Measurements from ENCODE around the gene RUFY4.
"Not testable (repeated sequence)": the region's sequence is repeated elsewhere in the genome, so short reads cannot be mapped to it uniquely, and the experiment has no call there.

Gene RUFY4

DNA sequence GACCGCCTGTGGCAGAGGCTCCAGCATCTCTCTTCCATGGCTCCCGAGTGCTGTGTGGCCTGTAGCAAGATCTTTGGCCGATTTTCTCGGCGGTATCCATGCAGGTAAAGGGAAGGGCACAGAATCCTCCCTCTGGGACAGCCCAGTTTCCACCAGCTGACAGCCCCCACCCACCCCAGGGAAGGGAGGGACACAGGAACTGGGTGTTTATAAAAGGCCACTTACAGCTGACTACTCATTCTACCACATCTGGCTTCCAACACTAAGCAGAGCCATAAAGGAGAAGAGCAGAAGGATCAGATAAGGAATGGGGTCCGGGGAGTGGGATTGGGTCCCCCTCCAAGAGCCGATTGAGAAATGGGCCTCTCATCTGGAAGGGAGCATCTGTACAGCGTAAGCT lies 20.2 kb downstream of the RUFY4 start:
- no peak for DNase-seq

DNA sequence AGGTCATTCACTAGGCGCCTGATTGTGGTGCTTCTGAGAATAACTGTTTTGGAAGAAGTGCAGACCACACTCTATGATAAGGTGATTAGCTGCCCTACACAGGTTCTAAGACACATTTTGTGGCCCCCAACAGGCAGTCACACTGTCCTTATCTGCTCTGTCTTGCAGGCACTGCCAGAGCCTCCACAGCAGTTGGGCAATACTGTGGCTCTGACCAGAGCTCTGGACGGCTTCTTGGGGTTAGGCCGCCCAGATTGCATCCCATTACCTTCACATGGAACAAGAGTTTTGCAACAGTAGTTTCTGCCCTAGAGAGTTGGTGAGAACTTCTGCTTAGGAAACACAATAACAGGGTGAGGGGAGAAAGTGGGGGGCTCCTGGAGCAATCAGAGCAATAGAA lies 22.7 kb downstream of the RUFY4 start:
- peak; percentile 85 for DNase-seq

DNA sequence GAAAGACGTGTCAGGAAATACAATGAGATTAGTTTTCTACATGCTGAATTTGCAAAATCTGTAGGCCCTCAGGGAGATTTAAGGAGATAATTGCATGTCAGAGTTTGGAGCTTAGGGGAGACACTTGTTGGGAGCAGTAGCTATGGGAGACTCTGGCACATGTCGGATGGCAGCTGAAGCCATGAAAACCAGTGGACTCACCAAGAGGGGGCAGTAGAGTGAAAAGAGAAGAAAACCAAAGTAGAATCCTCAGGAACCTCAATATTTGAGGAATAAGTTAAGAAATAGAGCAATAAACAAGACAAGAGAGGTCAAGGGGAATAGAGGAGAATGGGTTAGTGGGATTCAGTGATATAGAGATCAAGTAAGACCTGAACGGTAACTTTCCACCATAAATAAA lies 24.8 kb downstream of the RUFY4 start:
- no peak for DNase-seq

DNA sequence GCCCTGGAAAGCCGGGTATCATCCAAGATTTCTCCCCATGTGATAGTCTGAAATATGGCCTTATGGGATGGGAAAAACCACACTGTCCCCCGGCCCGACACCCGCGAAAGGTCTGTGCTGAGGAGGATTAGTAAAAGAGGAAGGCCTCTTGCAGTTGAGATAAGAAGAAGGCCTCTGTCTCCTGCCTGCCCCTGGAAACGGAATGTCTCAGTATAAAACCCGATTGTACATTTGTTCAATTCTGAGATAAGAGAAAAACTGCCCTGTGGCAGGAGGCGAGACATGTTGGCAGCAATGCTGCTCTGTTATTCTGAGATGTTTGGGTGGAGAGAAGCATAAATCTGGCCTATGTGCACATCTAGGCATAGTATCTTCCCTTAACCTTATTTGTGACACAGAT lies 26.8 kb downstream of the RUFY4 start:
- DNase-seq = peak; percentile 69

DNA sequence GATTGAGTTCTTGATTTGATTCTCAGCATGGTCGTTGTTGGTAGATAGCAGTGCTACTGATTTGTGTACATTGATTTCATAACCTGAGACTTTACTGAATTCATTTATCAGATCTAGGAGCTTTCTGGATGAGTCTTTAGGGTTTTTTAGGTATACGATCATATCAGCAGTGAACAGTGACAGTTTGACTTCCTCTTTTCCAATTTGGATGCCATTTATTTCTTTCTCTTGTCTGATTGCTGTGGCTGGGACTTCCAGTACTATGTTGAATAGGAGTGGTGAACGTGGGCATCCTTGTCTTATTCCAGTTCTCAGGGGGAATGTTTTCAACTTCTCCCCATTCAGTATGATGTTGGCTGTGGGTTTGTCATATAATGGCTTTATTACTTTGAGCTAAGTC lies 28.9 kb downstream of the RUFY4 start:
- peak; percentile 14 for DNase-seq

- not testable (repeated sequence) for DNase-seq
These were observed 39.8 kb downstream of the RUFY4 start for GRCh38 chr2:218108834-218109233.

GRCh38 chr2:218121789-218122188 lies 52.7 kb downstream of the RUFY4 start:
- DNase-seq = not testable (repeated sequence)

DNA sequence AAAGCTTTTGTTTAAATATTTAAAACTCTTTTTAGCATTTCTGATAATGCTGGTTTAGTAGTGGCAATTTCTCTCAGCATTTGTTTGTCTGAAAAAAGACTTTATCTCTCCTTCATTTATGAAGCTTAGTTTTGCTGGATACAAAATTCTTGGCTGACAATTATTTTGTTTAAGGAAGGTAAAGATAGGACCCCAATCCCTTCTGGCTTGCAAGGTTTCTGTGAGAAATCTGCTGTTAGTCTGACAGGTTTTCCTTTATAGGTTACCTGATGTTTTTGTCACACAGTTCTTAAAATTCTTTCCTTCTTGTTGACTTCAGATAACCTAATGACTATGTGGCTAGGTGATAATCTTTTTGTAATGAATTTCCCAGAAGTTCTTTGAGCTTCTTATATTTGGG lies 53.2 kb downstream of the RUFY4 start:
- not testable (repeated sequence) for DNase-seq

DNA sequence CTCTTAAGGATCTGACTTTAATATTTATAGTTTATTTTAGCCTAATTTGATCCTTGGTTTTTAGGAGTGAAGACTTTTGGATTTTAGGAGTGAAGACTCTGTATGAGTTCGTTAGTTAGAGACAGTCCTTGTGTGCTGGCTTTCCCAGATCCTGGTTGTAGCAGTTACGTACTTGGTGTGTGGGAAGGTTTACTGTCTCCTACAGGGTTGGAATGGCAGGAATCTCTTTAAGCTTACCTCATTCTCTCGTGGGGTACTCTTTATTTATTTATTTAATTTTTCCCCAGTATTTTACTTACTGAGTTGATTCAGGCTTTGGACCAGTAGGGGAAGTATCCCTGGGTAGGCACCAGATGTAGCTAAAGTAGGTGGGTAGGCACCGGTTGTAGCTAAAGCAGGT lies 54.9 kb downstream of the RUFY4 start:
- DNase-seq = no peak

DNA sequence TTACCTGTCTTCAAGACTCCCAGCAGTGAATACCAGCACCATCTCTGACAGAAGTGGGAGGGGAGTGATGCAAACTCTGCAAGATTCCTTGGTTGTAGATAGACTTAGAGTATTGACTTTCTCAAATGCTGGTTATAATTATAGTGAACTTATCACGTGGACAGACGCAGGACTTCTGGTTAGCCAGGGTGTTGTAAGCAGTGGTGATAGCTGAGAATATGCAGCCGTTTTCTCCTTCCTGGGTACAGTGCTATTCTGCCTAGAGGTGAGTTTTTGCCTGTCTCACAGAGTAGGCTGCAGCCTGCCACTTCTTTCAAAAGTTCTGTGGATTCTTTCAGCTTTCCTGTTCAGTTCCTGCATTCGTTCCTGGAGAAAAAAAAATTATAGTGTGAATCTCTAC lies 56.0 kb downstream of the RUFY4 start:
- no peak for DNase-seq

- DNase-seq = peak; percentile 61
These were observed 56.6 kb downstream of the RUFY4 start, which contains the start of gene CXCR2 for GRCh38 chr2:218125626-218126080. CXCR2 (plus strand) TSS chr2:218126028; CDS start chr2:218134802, 8,774 bp downstream.

- no peak for DNase-seq
These were observed 58.9 kb downstream of the RUFY4 start for GRCh38 chr2:218127929-218128455.

DNA sequence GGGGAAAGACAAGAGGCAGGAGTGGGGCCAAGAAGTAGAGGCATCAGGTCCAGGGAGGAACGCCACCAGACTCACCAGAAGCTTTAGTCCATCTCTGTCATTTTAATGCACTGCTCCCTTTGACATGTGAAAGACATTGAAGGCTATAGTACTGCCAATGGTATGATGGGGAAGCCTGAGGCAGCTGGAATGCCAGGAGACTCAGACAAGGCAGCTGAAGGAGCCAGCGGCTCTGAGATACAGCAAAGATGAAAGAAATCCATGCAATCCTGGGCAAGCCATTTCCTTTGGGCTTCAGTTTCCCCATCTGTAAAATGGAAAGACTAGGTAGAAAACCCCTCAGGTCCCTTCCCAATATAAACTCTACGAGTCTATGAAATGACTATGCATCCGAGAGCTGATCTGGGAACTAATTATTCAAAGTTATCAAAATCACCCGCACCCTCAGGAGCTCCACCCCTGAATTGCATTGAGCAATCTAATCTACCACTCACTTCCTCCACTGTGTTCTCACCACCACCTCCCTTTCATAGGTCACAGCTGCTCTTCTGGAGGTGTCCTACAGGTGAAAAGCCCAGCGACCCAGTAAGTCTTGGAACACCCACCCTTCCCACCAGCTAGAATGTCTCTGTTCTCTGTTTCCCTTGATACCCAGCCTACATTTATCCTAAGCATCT lies 59.9 kb downstream of the RUFY4 start:
- DNase-seq = peak; percentile 44

GRCh38 chr2:218129458-218130135 lies 60.5 kb downstream of the RUFY4 start:
- no peak for DNase-seq

DNA sequence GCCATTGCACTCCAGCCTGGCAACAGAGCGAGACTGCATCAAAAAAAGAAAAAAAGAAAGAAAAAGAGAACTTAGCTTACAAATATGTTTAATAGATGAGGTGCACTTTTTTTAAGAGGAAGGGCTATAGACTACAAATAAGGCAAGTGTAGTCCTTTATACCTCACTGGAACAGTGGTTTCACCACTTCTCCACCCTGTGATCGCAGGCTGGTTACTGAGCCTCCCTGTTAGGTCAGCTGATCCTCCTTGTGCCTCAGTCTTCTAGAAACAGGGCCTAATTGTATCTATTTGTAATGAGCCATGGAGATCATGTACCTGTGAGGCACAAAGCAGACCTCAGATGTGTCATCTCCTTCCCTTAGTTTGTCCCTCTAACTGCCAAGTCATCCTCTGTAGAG lies 61.3 kb downstream of the RUFY4 start:
- no peak for DNase-seq

DNA sequence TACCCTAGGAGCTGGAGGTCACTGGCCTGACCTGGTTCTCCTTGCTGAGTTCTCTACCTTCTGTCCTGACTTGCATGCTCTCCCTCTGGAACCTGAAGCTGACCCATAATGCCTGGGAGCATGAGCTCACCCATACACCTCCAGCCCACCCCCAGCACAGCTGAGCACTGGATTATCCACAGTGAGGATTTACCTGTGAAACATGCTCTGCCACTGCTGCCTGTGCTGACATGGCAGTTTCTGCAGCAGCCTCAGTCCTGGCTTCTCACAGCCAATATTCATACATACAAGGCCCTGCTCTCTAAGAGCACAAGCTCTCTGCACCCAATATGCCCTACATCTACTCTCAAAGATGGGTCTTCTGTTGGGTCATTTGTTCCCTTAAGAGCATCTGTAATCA lies 61.8 kb downstream of the RUFY4 start:
- no peak for DNase-seq

DNA sequence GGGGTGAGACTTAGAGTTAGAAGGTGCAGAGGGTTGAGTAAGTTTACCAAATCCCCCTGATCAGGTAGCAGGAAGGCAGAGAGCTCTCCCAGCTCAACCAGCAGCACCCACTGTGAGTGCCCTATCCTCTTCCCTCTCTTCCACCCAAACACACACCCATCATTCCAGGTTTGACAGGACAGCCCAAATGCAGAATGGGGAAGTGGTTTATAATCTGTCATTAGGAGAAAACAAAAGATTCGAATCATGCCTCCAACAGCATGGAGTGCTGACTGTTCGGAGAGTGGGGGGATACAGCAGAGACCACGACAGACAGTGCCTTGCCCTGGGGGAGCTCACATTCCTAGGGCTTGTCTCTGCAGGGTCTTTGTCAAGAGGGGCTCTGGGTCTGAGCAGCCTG lies 68.5 kb downstream of the RUFY4 start:
- DNase-seq = no peak

GRCh38 chr2:218138047-218138446 lies 69.0 kb downstream of the RUFY4 start:
- DNase-seq = no peak
